ENCODE results near the gene SHH.

SHH gene

DNA sequence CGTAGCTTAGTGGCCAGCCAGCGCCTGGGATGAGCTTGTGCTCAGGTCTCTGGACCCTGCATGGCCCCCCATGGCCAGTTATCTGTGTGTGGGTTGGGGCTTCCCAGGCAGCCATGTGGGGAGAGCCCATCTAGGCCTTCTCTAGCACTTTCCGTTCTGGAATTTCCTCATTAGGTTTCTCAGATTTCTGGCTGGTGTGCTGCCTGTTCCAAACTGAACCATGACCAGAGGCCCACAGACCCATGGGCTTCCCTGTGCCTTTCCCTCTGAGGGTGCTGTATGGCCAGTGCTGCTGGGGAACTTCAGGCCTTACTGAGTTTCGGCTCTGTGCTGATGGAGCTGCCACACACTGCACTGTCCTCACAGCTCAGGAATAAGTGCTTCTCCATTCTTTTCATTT is 50.2 kb downstream of the SHH start:
- no peak for DNase-seq

DNA sequence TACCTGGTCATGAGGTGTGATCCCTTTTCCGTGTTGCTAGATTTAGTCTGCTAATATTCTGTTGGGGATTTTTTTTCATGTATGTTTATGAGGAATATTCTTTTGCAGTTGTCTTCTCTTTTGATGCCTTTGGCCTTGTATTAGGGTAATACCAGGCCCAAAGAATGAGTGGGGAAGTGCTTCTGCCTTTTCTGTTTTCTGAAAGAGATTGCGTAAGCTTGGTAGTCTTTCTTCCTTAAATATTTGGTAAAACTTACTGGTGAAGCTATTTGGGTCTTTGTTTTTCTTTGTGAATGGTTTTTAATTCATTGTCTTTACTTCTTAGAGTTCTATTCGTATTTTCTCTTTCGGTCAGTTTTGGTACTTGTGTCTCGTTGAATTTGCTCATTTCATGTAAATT is 51.1 kb downstream of the SHH start:
- DNase-seq = no peak

DNA sequence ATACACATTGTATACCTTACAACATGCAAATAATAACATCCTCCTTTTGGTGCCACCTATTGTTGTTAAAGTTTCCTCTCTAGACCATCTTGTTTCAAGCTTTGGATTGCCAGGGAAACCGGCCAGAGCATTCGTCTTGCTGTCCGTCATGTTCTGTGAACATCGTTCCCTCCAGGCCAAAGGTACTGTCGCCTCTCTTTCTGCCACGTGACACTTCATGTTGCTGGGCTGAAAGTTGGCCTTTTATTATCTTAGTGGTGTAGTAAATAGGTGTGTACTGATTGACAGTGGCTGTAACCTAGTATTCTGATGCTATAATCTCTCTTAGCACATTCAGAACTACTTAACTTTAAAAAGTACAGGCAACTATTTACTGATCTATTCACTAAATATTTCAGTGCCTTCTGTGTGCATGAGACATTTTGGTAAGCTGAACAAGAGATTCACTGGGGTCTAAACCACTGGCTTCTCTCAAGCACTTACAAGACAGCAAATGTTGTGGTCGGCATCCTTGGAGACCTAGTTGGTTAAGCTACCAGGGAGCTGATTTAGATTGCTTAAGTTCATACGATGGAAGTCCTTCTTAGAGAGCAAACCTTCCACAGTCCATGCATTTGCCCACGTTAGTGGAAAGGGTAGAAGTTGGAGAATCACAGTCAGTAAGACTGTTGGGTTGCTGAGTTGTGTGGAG is 52.4 kb downstream of the SHH start:
- DNase-seq = no peak

DNA sequence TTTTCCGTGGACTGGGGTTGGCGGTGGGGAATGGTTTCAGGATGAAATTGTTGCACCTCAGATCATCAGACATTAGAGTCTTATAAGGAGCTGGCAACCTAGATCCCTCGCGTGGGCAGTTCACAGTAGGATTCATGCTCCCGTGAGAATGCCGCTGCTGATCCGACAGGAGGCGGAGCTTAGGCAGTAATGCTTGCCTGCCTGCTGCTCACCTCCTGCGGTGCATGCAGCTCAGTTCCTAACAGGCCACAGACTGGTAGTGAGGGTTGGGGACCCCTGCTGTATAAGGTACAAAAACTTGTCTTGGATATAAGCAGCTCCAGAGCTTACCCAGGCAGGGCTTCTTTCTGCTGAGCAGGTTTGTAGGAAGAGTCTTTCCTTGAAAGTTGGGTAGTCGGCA is 53.9 kb downstream of the SHH start:
- no peak for DNase-seq

DNA sequence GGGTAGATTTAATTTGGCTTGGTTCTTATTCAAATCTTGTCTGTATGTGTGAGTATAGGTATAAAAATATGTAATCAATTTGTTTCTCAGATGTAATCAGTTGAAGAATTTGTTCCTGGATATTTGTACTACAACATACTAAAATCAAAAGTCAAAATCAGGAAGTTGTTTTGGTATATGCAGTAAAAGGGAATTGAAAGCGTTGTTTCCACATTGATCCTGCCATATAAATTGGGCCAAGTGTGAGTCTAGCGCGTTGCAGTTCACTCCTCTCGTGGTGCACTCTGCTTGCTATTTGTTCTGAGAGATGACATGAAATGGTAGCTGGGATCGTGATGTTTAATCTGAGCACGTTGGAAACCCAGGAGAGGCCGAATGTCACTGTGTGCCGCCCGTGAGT is 55.9 kb downstream of the SHH start:
- no peak for DNase-seq

DNA sequence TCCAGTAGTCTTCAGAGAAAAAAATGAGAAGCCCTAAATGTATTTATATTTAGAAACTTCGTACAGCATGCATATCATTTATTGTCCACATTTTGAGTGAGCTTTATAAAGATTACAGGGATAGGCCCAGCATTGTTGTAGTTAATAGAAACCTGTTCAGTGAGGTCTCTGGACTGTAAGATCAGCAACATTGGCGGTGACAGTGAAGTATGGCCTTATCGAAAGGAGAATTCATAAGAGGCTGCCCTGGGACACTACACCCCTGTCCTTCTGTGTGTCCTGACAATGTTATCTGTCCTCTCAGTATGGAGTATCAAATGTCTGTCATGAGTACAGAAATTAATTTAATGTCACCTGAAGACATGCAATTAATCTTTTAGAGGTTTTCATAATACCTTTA is 57.2 kb downstream of the SHH start:
- no peak for DNase-seq

DNA sequence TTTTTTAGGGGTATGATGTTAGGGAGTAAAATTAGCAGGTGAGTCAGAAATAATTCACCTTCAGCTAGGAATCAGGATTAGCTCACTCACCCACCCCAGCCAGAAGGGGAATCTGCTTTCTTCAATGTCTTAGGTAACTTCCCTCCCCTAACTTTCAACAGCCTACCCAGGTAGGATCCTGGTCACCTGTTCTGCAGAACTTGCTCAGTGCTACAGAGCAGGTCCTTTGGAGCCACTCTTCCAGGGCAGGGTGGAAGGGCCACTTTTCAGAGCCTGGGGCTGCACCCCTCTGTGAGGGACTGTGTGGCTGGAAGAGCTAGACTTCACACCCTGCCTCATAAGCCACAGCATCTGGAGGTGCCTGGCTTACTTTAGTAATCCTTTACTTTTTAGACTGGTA is 58.1 kb downstream of the SHH start:
- DNase-seq = no peak

DNA sequence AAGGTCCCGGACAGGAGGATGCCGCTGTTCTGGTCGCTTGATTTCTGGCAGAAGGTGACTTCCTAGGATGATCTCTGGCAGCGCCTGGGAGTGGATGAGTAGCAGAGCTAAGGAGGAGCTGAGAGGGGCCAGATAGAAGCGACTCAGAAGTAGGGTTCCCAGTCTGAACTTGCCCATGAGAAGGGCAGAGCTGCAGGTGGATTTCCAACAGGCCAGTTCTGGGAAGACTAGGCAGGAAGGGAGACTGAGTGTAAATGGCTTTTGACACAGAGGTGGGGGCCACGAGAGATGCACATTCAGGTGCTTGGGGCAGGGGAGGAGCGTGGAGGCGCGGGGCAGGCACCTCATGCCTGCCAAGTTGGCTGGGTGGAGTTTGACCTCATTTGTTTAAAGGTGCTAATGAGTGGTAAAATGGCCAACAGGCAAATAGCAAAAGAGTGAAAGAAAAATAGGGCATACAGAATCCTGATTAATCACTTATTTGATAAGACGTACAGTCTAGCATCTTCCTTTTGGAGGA is 58.8 kb downstream of the SHH start:
- no peak for DNase-seq

DNA sequence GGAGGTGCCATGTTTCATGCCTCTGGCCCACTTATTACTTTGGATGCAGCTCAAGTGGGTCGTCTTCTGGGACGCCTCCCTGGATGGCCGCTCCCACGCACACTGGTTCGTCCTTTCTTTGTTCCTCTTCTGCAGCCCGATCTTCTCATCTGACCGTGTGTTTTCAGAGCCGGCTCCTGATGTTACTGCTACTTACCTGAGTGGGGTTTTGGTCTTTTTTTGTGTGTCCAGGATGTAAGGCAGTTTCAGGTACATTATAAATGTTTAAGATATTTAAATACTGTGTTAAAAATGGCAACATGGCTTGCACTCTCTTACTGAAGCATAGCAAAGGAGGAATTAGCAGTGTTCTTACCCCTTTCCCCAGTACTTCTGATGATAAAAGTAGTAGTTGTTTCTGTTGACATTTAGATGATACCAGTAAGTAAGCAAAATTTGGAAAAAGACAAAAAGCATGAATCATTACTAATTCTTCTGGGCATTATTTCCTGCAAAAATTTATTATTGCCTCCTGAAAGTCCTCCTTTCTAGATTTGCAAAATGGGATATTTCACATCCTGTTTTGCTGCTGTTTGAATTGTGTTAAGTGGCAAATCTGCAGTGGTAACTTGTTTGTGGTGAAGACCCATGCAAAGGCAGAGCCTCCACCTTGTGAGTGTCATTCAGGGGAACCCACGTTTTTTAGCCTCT is 59.4 kb downstream of the SHH start:
- no peak for DNase-seq

DNA sequence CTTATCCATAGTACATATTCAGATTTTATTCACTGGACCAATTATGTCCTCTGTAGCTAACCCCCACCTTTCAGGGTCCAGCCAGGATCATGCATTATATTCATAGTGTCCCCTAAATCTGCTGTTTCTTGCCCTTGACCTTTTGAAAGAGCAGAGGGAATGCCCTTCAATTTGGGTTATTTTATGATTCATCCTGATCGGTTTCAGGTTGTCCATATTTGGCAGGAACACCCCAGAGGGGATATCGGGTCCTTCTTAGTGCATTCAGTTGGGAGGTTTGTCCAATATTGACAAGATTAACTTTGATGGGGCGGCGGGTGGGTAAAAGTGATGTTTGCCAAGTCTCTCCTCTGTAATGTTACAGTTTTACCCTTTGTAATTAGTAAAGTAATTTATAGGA is 60.9 kb downstream of the SHH start:
- no peak for DNase-seq

DNA sequence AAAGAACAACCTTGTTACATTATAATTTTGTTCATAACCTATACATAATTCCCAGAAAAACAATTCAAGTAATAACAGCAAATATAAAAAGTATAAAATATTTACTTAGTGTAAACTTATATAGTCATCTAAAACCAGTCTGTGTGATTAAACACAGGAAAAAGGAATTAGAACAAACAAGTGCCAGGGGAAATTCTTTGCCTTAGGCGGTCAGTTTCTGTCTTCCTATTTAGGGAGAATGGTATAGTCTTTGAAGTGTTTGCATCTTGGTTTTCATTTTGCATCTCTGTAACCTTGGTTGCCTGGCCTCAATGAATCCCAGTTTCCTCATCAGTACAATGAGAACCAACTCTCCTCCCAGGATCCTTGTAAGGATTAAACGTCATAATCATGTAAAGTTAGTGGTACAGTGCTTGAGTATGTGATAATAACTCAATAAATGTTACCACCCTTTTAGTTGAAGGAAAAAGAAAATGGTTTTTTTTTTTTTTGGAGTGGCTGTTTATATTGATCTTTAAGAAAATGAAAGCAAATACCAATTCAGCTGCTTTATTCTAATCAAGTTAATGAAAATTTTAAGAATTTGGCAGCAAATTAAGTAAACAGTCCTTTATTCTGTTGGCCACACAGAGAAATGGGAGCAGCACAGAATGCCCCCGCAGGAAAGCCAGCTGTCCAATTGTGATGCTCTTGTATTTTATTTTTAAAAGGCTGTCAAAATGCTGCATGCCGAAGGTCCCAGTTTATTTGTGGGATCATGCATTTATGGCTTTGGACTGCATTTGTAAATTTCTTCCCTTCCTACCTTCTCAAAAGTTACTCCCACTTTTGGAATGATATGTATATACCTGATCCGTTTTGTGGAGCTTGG is 61.8 kb downstream of the SHH start:
- DNase-seq = no peak
